Psoas muscle (tissue), 8 donors: Measurements from ENCODE around the gene MRPS22. TPM values are rescaled to one million over a fixed set of nuclear protein-coding genes. Genes with fewer than 3 reads are reported as not detected.

Experiments
- ATAC-seq, 4 donors: fragments of 200-7000 bp; cut with Tn5 transposase; one replicate each; pipeline ENCODE4 v1.9.1; 2020; ENCODE audit warnings: moderate library complexity in 3 of 4, mild to moderate bottlenecking in 2 of 4
- DNase-seq, 2 donors: peaks; one replicate each; pipeline ENCODE4 v3.0.0-alpha.2; 2020
- H3K27ac ChIP-seq: fragments of 200-600 bp; one replicate; pipeline ENCODE4 v1.8.0; 2022
- H3K27me3 ChIP-seq, 3 donors: fragments of 200-600 bp in 1 of 3; one replicate each; pipeline versions ENCODE4 v1.6.1 to v1.8.0; 2013 to 2022; ENCODE audit warnings: low read length in 2 of 3, mild to moderate bottlenecking in 2 of 3, moderate library complexity in 1 of 3; ENCODE audit not compliant: insufficient read depth in 3 of 3
- H3K36me3 ChIP-seq, 2 donors: fragments of 200-600 bp in 1 of 2; one replicate each; pipeline versions ENCODE4 v1.6.1 to v1.8.0; 2013 to 2022; ENCODE audit warnings: low read depth in 1 of 2, mild to moderate bottlenecking in 1 of 2, moderate library complexity in 1 of 2; ENCODE audit not compliant: insufficient read depth in 1 of 2
- H3K4me1 ChIP-seq: fragments of 200-600 bp; one replicate; pipeline ENCODE4 v1.8.0; 2022
- H3K4me3 ChIP-seq: fragments of 200-600 bp; one replicate; pipeline ENCODE4 v1.8.0; 2022; ENCODE audit warnings: mild to moderate bottlenecking
- H3K9me3 ChIP-seq: fragments of 200-600 bp; one replicate; pipeline ENCODE4 v1.8.0; 2022
- CTCF ChIP-seq: fragments of 200-600 bp; IDR thresholded peaks from one replicate; pipeline ENCODE4 v1.8.0; 2022; ENCODE audit warnings: antibody characterized with exemption
- WGBS, 3 donors: extraction: QIAGEN DNeasy Blood & Tissue Kit; methylation state at CpG; one replicate each; pipeline versions ENCODE4 v1.1.6 to v1.1.7; 2013; 5-methylcytosine and 5-hydroxymethylcytosine counted together
- intact Hi-C, 2 donors: fragments of 100-400 bp; cut with DNase I; formaldehyde crosslinking; loops; one replicate each; pipeline versions ENCODE4 v1.11.0 to v1.14.2; 2022
- polyA plus RNA-seq, 3 donors: library from polyadenylated mRNA; stranded (reverse); fragments of 200-250 nt; gene quantifications; one replicate each; pipeline ENCODE4 v1.2.3, GENCODE V29; 2013
- total RNA-seq, 4 donors: library from RNA; stranded (reverse); fragmentation: NEBNext Ultra II Directional in 2 of 4; extraction: Animal tissue kit (Norgen Biotek cat#: 25700) in 2 of 4; gene quantifications; one replicate each; pipeline versions ENCODE4 v1.2.1 to v1.2.4, GENCODE V29; 2021 to 2023
- donor health status: healthy with polysubstance abuse.
- donor health status: DM: no; HTN: no; CAD: no; lungs with moderate emphysema.
- donor health status: Bipolar disorder and iron deficiency.
- donor health status: healthy.
- donor health status: DM: yes; HTN: yes; CAD: no.
- donor health status: DM: no; HTN: no; CAD: no.
- donor health status: DM: no; HTN: no; CAD: no.
- donor health status: DM: yes; HTN: yes; CAD: no.

Gene MRPS22
- total and polyA plus RNA-seq, 7 donors = 67.4 to 143 (median 97.9) TPM

- ATAC-seq (no peak), DNase-seq (no peak)
- Histone ChIP-seq H3K4me3 (no peak overlapping the region), H3K27ac (no peak overlapping the region), H3K4me1 (no peaks in the 10 kb centered on the region), H3K9me3 (no peaks in the 10 kb centered on the region), H3K27me3 (no peaks in the 10 kb centered on the region), H3K36me3 (no peaks in the 10 kb centered on the region)
- intact Hi-C loops = no loop called here
- 92 to 96% (median 93%) methylated on average over 4 of the region's 4 CpGs for WGBS, 3 donors
- TF ChIP-seq CTCF = no peak
Observed at GRCh38 chr3:139338405-139338804, 5.4 kb upstream of the MRPS22 start.

- 71 to 82% (median 80%) methylated on average over 4 of the region's 4 CpGs for WGBS, 3 donors
- H3K9me3 ChIP-seq = no peaks in the 10 kb centered on the region
- TF ChIP-seq CTCF = no peak
- intact Hi-C loops = no loop called here
- H3K27ac ChIP-seq = no peak overlapping the region
- ATAC-seq (no peak), DNase-seq (no peak)
- no peaks in the 10 kb centered on the region for H3K36me3 ChIP-seq
- no peak overlapping the region for H3K4me3 ChIP-seq
- no peaks in the 10 kb centered on the region for H3K4me1 ChIP-seq
- H3K27me3 ChIP-seq = no peaks in the 10 kb centered on the region
Observed at GRCh38 chr3:139339219-139339906, 4.5 kb upstream of the MRPS22 start.

GRCh38 chr3:139340784-139341183 lies 3.0 kb upstream of the MRPS22 start:
- Histone ChIP-seq H3K9me3 (no peaks in the 10 kb centered on the region), H3K27ac (no peak overlapping the region), H3K36me3 (no peaks in the 10 kb centered on the region), H3K4me1 (peaks cover 12% of the 10 kb centered on the region), H3K27me3 (no peaks in the 10 kb centered on the region), H3K4me3 (no peak overlapping the region)
- intact Hi-C loops = no loop called here
- no peak for DNase-seq
- no peak for TF ChIP-seq CTCF
- no peak for ATAC-seq

- TF ChIP-seq CTCF = no peak
- DNase-seq = no peak
- intact Hi-C loops = no loop called here
- Histone ChIP-seq H3K27me3 (no peaks in the 10 kb centered on the region), H3K36me3 (peaks cover 0 to 10% of the 10 kb centered on the region in 2 donors), H3K4me3 (no peak overlapping the region), H3K4me1 (peaks cover 15% of the 10 kb centered on the region), H3K27ac (no peak overlapping the region), H3K9me3 (no peaks in the 10 kb centered on the region)
- no peak for ATAC-seq
Observed at GRCh38 chr3:139342054-139342453, 1.8 kb upstream of the MRPS22 start.

GRCh38 chr3:139346771-139347170 lies 3.0 kb downstream of the MRPS22 start:
- peaks cover 5 to 57% of the 10 kb centered on the region in 2 donors for H3K36me3 ChIP-seq
- WGBS, 3 donors = 82 to 83% (median 83%) methylated on average over 2 of the region's 2 CpGs
- H3K27ac ChIP-seq = no peak overlapping the region
- DNase-seq (no peak), ATAC-seq (no peak)
- peaks cover 15% of the 10 kb centered on the region for H3K4me1 ChIP-seq
- intact Hi-C loops = loop anchor here in 1 of 2 donors (5.0 kb wide), 1 partner anchor 36 kb away; no protein-coding TSS in a partner anchor
- H3K9me3 ChIP-seq = no peaks in the 10 kb centered on the region
- H3K27me3 ChIP-seq = no peaks in the 10 kb centered on the region
- no peak for TF ChIP-seq CTCF
- H3K4me3 ChIP-seq = no peak overlapping the region
